ENCODE measurements around the gene MGLL. TPM values are rescaled to one million over a fixed set of nuclear protein-coding genes. Genes with fewer than 3 reads are reported as not detected.

The MGLL gene
- total RNA-seq, 1 donor from 2014 or later, result 132 TPM

- ATAC-seq (no peak), DNase-seq (peak; percentile 34)
- Histone ChIP-seq H3K4me1 (peaks cover 19% of the 10 kb centered on the region), H3K27me3 (ENCODE audit: low read depth) (no peaks in the 10 kb centered on the region), H3K9me3 (no peaks in the 10 kb centered on the region), H3K4me3 (no peak overlapping the region), H3K27ac (no peak overlapping the region), H3K36me3 (peaks cover 24% of the 10 kb centered on the region)
- TF ChIP-seq, protein P1, sequence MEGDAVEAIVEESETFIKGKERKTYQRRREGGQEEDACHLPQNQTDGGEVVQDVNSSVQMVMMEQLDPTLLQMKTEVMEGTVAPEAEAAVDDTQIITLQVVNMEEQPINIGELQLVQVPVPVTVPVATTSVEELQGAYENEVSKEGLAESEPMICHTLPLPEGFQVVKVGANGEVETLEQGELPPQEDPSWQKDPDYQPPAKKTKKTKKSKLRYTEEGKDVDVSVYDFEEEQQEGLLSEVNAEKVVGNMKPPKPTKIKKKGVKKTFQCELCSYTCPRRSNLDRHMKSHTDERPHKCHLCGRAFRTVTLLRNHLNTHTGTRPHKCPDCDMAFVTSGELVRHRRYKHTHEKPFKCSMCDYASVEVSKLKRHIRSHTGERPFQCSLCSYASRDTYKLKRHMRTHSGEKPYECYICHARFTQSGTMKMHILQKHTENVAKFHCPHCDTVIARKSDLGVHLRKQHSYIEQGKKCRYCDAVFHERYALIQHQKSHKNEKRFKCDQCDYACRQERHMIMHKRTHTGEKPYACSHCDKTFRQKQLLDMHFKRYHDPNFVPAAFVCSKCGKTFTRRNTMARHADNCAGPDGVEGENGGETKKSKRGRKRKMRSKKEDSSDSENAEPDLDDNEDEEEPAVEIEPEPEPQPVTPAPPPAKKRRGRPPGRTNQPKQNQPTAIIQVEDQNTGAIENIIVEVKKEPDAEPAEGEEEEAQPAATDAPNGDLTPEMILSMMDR (IDR thresholded peaks at IDR 0.05), result no peak
- intact Hi-C loops (cut with DNase I), result no loop called here
Measured at GRCh38 chr3:127688416-127689265, 133.7 kb downstream of the MGLL start.

- Histone ChIP-seq H3K27me3 (ENCODE audit: low read depth) (no peaks in the 10 kb centered on the region), H3K36me3 (peaks cover 18% of the 10 kb centered on the region), H3K9me3 (no peaks in the 10 kb centered on the region), H3K4me3 (no peak overlapping the region), H3K4me1 (peaks cover 19% of the 10 kb centered on the region), H3K27ac (no peak overlapping the region)
- TF ChIP-seq, protein P1 (IDR thresholded peaks at IDR 0.05), result no peak
- peak; percentile 19 for DNase-seq
- ATAC-seq, result no peak
- intact Hi-C loops (cut with DNase I), result no loop called here
Measured at GRCh38 chr3:127688022-127688415, 134.3 kb downstream of the MGLL start.

DNA sequence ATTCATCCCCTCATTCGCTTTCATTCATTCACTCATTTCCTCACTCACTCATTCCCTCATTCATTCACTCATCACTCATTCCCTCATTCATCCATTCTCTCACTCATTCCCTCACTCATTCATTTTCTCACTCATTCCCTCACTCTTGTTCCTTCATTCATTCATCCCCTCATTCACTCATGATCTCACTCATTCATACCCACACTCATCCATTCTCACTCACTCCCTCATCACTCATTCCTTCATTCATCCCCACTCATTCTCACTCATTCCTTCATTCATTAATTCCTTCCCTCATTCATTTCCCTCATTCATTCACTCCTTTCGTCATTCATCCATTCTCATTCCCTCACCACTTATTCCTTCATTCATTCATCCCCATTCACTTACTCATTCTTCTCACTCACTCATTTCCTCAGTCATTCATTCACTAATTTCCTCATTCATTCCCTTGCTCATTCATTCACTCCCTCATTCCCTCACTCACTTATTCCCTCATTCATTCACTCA is 135.0 kb downstream of the MGLL start:
- no peak overlapping the region for H3K27ac ChIP-seq
- H3K9me3 ChIP-seq, result no peaks in the 10 kb centered on the region
- peaks cover 10% of the 10 kb centered on the region for H3K36me3 ChIP-seq
- H3K4me1 ChIP-seq, result peaks cover 19% of the 10 kb centered on the region
- TF ChIP-seq, protein P1 (IDR thresholded peaks at IDR 0.05), result no peak
- H3K4me3 ChIP-seq, result no peak overlapping the region
- no peak for DNase-seq
- no peaks in the 10 kb centered on the region for H3K27me3 ChIP-seq (ENCODE audit: low read depth)
- no peak for ATAC-seq
- intact Hi-C loops (cut with DNase I), result no loop called here

DNA sequence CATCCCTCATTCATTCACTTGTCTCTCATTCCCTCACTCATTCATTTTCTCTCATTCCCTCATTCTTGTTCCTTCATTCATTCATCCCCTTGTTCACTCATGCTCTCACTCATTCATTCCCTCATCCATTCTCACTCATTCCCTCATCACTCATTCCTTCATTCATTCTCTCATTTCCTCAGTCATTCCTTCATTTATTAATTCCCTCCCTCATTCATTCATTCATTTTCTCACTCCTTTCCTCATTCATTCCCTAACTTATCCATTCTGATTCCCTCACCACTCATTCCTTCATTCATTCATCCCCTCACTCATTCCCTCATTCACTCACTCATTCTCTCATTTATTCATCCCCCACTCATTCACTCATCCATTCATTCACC is 135.8 kb downstream of the MGLL start:
- Histone ChIP-seq H3K4me1 (peaks cover 19% of the 10 kb centered on the region), H3K36me3 (peaks cover 2% of the 10 kb centered on the region), H3K4me3 (no peak overlapping the region), H3K9me3 (no peaks in the 10 kb centered on the region), H3K27ac (no peak overlapping the region), H3K27me3 (ENCODE audit: low read depth) (no peaks in the 10 kb centered on the region)
- DNase-seq, result no peak
- intact Hi-C loops (cut with DNase I), result no loop called here
- no peak for ATAC-seq
- TF ChIP-seq, protein P1 (IDR thresholded peaks at IDR 0.05), result no peak

GRCh38 chr3:127685708-127686511 is 136.4 kb downstream of the MGLL start:
- Histone ChIP-seq H3K27me3 (ENCODE audit: low read depth) (no peaks in the 10 kb centered on the region), H3K36me3 (no peaks in the 10 kb centered on the region), H3K4me1 (peaks cover 15% of the 10 kb centered on the region), H3K27ac (no peak overlapping the region), H3K9me3 (no peaks in the 10 kb centered on the region), H3K4me3 (no peak overlapping the region)
- no peak for ATAC-seq
- DNase-seq, result no peak
- intact Hi-C loops (cut with DNase I), result no loop called here
- TF ChIP-seq, protein P1 (IDR thresholded peaks at IDR 0.05), result no peak
